ENCODE data around the gene GINS1.
"Not testable (repeated sequence)": the region's sequence is repeated elsewhere in the genome, so short reads cannot be mapped to it uniquely, and the experiment has no call there.

The GINS1 gene

GRCh38 chr20:25390538-25391528, 16.6 kb upstream of the GINS1 start, which contains the start of gene ABHD12:
ABHD12 (minus strand) TSS chr20:25390835; CDS start chr20:25390703, 132 bp downstream.
- DNase-seq: peak; percentile 76 to 94

- no peak for DNase-seq
These were observed 13.2 kb upstream of the GINS1 start for GRCh38 chr20:25394276-25394675.

- DNase-seq: no peak
These were observed 12.5 kb upstream of the GINS1 start for GRCh38 chr20:25394996-25395395.

- DNase-seq: no peak
These were observed 10.4 kb upstream of the GINS1 start for GRCh38 chr20:25397096-25397495.

- no peak for DNase-seq
These were observed 9.7 kb upstream of the GINS1 start for GRCh38 chr20:25397821-25398220.

GRCh38 chr20:25398376-25399036, 9.0 kb upstream of the GINS1 start:
- DNase-seq: no peak

GRCh38 chr20:25399037-25399430, 8.4 kb upstream of the GINS1 start:
- peak in 1 of 2 donors; percentile 23 for DNase-seq

GRCh38 chr20:25400291-25400732, 7.2 kb upstream of the GINS1 start:
- not testable (repeated sequence) for DNase-seq

GRCh38 chr20:25402583-25402982, 4.9 kb upstream of the GINS1 start:
- DNase-seq: no peak

- no peak for DNase-seq
These were observed 686 bp downstream of the GINS1 start for GRCh38 chr20:25408170-25408547.

- DNase-seq: no peak
These were observed 1.4 kb downstream of the GINS1 start for GRCh38 chr20:25408890-25409289.

- no peak for DNase-seq
These were observed 11.3 kb downstream of the GINS1 start for GRCh38 chr20:25418776-25419175.

- DNase-seq: no peak
These were observed 13.6 kb downstream of the GINS1 start for GRCh38 chr20:25421102-25421501.

- no peak for DNase-seq
These were observed 14.6 kb downstream of the GINS1 start for GRCh38 chr20:25422032-25422431.

GRCh38 chr20:25424536-25424935, 17.1 kb downstream of the GINS1 start:
- no peak for DNase-seq

- no peak for DNase-seq
These were observed 29.7 kb downstream of the GINS1 start for GRCh38 chr20:25437153-25437581.

GRCh38 chr20:25439328-25439727, 31.9 kb downstream of the GINS1 start:
- peak in 1 of 2 donors; percentile 1 for DNase-seq

GRCh38 chr20:25444556-25444955, 37.1 kb downstream of the GINS1 start:
- no peak for DNase-seq

GRCh38 chr20:25447671-25448070, 40.2 kb downstream of the GINS1 start:
- no peak for DNase-seq

GRCh38 chr20:25452333-25452732, 44.9 kb downstream of the GINS1 start:
- DNase-seq: no peak

- DNase-seq: no peak
These were observed 45.8 kb downstream of the GINS1 start for GRCh38 chr20:25453035-25453810.

GRCh38 chr20:25454153-25454900, 46.9 kb downstream of the GINS1 start:
- no peak for DNase-seq

All from bone marrow (tissue), 2 donors.